Measurements from ENCODE around the gene NAA15.

Gene NAA15

GRCh38 chr4:139301113-139301820, at the start of gene NAA15 (continued):
- TF ChIP-seq ZNF280D (tag by site-specific recombination; IDR thresholded peaks at IDR 0.05) = no peak
- TF ChIP-seq AEBP2 (tag by site-specific recombination; IDR thresholded peaks at IDR 0.05; ENCODE audit: borderline replicate concordance) = no peak
- peak; percentile 43; the same call in 1 of the 2 replicates for TF ChIP-seq EGR2 (tag by site-specific recombination; IDR thresholded peaks at IDR 0.05; ENCODE audit: low read depth)
- peak; percentile 75 for TF ChIP-seq ZEB2 (tag by site-specific recombination; IDR thresholded peaks at IDR 0.05)
- no peak; the same call in 1 of the 2 replicates for TF ChIP-seq ZNF600 (tag by site-specific recombination; IDR thresholded peaks at IDR 0.05)
- no peak for TF ChIP-seq ZNF658 (tag by site-specific recombination; IDR thresholded peaks at IDR 0.05)
- TF ChIP-seq GLIS2 (tag by site-specific recombination; IDR thresholded peaks at IDR 0.05) = no peak; the same call in 1 of the 2 replicates
- peak; percentile 55; the same call in 1 of the 2 replicates for TF ChIP-seq ZNF394 (tag by site-specific recombination; IDR thresholded peaks at IDR 0.05; ENCODE audit: borderline replicate concordance)
- TF ChIP-seq ZBTB17 (tag by site-specific recombination; IDR thresholded peaks at IDR 0.05) = peak; percentile 99
- TF ChIP-seq, protein P1, sequence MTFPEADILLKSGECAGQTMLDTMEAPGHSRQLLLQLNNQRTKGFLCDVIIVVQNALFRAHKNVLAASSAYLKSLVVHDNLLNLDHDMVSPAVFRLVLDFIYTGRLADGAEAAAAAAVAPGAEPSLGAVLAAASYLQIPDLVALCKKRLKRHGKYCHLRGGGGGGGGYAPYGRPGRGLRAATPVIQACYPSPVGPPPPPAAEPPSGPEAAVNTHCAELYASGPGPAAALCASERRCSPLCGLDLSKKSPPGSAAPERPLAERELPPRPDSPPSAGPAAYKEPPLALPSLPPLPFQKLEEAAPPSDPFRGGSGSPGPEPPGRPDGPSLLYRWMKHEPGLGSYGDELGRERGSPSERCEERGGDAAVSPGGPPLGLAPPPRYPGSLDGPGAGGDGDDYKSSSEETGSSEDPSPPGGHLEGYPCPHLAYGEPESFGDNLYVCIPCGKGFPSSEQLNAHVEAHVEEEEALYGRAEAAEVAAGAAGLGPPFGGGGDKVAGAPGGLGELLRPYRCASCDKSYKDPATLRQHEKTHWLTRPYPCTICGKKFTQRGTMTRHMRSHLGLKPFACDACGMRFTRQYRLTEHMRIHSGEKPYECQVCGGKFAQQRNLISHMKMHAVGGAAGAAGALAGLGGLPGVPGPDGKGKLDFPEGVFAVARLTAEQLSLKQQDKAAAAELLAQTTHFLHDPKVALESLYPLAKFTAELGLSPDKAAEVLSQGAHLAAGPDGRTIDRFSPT (tag by site-specific recombination; IDR thresholded peaks at IDR 0.05) = peak; percentile 92
- peak; percentile 20; the same call in 1 of the 2 replicates for TF ChIP-seq ZNF843 (tag by site-specific recombination; IDR thresholded peaks at IDR 0.05)
- 0 out of 2 replicates have a peak, but pooled peaks have one; percentile 28 for TF ChIP-seq ZBTB7A (tag by site-specific recombination; IDR thresholded peaks at IDR 0.05; ENCODE audit: low read depth)
- no peak for TF ChIP-seq SALL2 (tag by site-specific recombination; IDR thresholded peaks at IDR 0.05; ENCODE audit: borderline replicate concordance)
- TF ChIP-seq ZNF701 (tag by site-specific recombination; IDR thresholded peaks at IDR 0.05) = no peak
- peak; percentile 99 for TF ChIP-seq ZNF341 (tag by site-specific recombination; IDR thresholded peaks at IDR 0.05; ENCODE audit: low read depth)
- TF ChIP-seq ZFHX2 (tag by site-specific recombination; conservative IDR thresholded peaks at IDR 0.05) = peak; percentile 30; the same call in 1 of the 2 replicates
- TF ChIP-seq ZNF302 (tag by site-specific recombination; IDR thresholded peaks at IDR 0.05; ENCODE audit: low read depth) = no peak
- TF ChIP-seq ZNF549 (tag by site-specific recombination; IDR thresholded peaks at IDR 0.05) = no peak
- TF ChIP-seq KLF7 (tag by site-specific recombination; IDR thresholded peaks at IDR 0.05; ENCODE audit: borderline replicate concordance) = no peak
- no peak for TF ChIP-seq ZNF530 (tag by site-specific recombination; IDR thresholded peaks at IDR 0.05; ENCODE audit: low read depth)
- TF ChIP-seq, protein P2, sequence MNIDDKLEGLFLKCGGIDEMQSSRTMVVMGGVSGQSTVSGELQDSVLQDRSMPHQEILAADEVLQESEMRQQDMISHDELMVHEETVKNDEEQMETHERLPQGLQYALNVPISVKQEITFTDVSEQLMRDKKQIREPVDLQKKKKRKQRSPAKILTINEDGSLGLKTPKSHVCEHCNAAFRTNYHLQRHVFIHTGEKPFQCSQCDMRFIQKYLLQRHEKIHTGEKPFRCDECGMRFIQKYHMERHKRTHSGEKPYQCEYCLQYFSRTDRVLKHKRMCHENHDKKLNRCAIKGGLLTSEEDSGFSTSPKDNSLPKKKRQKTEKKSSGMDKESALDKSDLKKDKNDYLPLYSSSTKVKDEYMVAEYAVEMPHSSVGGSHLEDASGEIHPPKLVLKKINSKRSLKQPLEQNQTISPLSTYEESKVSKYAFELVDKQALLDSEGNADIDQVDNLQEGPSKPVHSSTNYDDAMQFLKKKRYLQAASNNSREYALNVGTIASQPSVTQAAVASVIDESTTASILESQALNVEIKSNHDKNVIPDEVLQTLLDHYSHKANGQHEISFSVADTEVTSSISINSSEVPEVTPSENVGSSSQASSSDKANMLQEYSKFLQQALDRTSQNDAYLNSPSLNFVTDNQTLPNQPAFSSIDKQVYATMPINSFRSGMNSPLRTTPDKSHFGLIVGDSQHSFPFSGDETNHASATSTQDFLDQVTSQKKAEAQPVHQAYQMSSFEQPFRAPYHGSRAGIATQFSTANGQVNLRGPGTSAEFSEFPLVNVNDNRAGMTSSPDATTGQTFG (tag by site-specific recombination; IDR thresholded peaks at IDR 0.05; ENCODE audit: borderline replicate concordance) = no peak
- TF ChIP-seq ZNF223 (tag by site-specific recombination; IDR thresholded peaks at IDR 0.05) = no peak
- TF ChIP-seq ZNF514 (tag by site-specific recombination; IDR thresholded peaks at IDR 0.05) = no peak
- TF ChIP-seq ZNF133 (tag by site-specific recombination; IDR thresholded peaks at IDR 0.05) = no peak
- no peak for TF ChIP-seq ZNF23 (tag by site-specific recombination; IDR thresholded peaks at IDR 0.05; ENCODE audit: borderline replicate concordance)
- TF ChIP-seq TCF7L2 (IDR thresholded peaks at IDR 0.05; ENCODE audit: borderline replicate concordance, low read depth, low read length) = no peak
- peak; percentile 69 for TF ChIP-seq ZXDB (tag by site-specific recombination; IDR thresholded peaks at IDR 0.05)
- TF ChIP-seq BCL6B (tag by site-specific recombination; IDR thresholded peaks at IDR 0.05) = 0 out of 2 replicates have a peak, but pooled peaks have one; percentile 27
- TF ChIP-seq HOXA7 (CRISPR knock-in tag; IDR thresholded peaks at IDR 0.05; ENCODE audit: borderline replicate concordance) = no peak
- peak; percentile 98 for TF ChIP-seq ZBTB8A (tag by site-specific recombination; IDR thresholded peaks at IDR 0.05)
